HepG2 (cell line): Measurements from ENCODE around the gene SBDS. TPM values are rescaled to one million over a fixed set of nuclear protein-coding genes. Genes with fewer than 3 reads are reported as not detected.
A peak's percentile ranks its signal among the peaks of the same experiment; 100 is the strongest.
"Not testable (repeated sequence)": the region's sequence is repeated elsewhere in the genome, so short reads cannot be mapped to it uniquely, and the experiment has no call there.

Experiments
- ATAC-seq: fragments of 200-7000 bp; cut with Tn5 transposase; 3 replicates; pipeline ENCODE4 v1.9.1; 2020; ENCODE audit warnings: mild to moderate bottlenecking, moderate library complexity
- BruUV-seq: library from RNA; stranded (reverse); fragments of 400-500 nt; replicated peaks from 2 replicates; lab custom pipeline; 2021; lab: Mats Ljungman, UMichigan
- CTCF ChIA-PET: fragments of 300-600 bp; formaldehyde crosslinking; extraction: SDS; loops from one replicate; lab custom pipeline; 2021; ENCODE audit warnings: low total read pairs, inconsistent platforms, low intra/inter-chr PET ratio; lab: Yijun Ruan, JAX
- POLR2A ChIA-PET: fragments of 350-600 bp; sonication (Branson Sonifier 250); formaldehyde crosslinking; loops from one replicate; lab custom pipeline; 2020; ENCODE audit warnings: antibody characterized with exemption, inconsistent platforms; lab: Yijun Ruan, JAX
- DNase-seq: peaks from one replicate; pipeline ENCODE4 v3.0.0-alpha.2; 2015; ENCODE audit warnings: low spot score
- FAIRE-seq: peaks from 3 replicates; lab custom pipeline; 2011; peaks lifted over from hg19 to GRCh38; lab: Jason Lieb, UNC
- H2AFZ ChIP-seq: one replicate; pipeline ENCODE4 v1.6.1; 2011; ENCODE audit warnings: low read length, inconsistent platforms
- H3K27ac ChIP-seq: fragments of 300-600 bp; 3 replicates; pipeline ENCODE4 v1.8.0; 2011; ENCODE audit warnings: mixed run types, mild to moderate bottlenecking, mixed read lengths, low read length, inconsistent platforms; ENCODE audit not compliant: insufficient read depth; ENCODE audit errors: extremely low read length
- H3K27me3 ChIP-seq, 2 experiments: fragments of 200-600 bp in 1 of 2; 2 replicates in 1 of 2; 3 replicates in 1 of 2; pipeline versions ENCODE4 v1.6.0 to v1.8.0; 2011; ENCODE audit warnings: low read length in 2 of 2, mild to moderate bottlenecking in 2 of 2, moderate library complexity in 2 of 2, inconsistent platforms in 1 of 2; ENCODE audit not compliant: insufficient read depth in 2 of 2, control insufficient read depth in 1 of 2
- H3K36me3 ChIP-seq, 2 experiments: fragments of 200-600 bp in 1 of 2; replicated peaks in 1 of 2; 2 replicates in 1 of 2; 3 replicates in 1 of 2; pipeline versions ENCODE4 v1.5.1 to v1.8.0; 2011; ENCODE audit warnings: low read length in 2 of 2, inconsistent platforms in 1 of 2; ENCODE audit not compliant: insufficient read depth in 2 of 2, control insufficient read depth in 1 of 2
- H3K4me1 ChIP-seq: 2 replicates; pipeline ENCODE4 v1.5.1; 2012; ENCODE audit warnings: low read length, inconsistent platforms; ENCODE audit not compliant: insufficient read depth
- H3K4me2 ChIP-seq: 2 replicates; pipeline ENCODE4 v1.6.0; 2011; ENCODE audit warnings: low read depth, low read length, inconsistent platforms
- H3K4me3 ChIP-seq, 3 experiments: fragments of 200-600 bp in 1 of 3; sonication (generic), shearing (Covaris generic) in 1 of 3; replicated peaks in 1 of 3; 2 replicates each; pipeline ENCODE4 v1.5.1; 2011 to 2016; ENCODE audit warnings: low read length in 3 of 3, inconsistent platforms in 2 of 3, low read depth in 2 of 3, mild to moderate bottlenecking in 2 of 3, control low read depth in 1 of 3, mixed read lengths in 1 of 3; ENCODE audit not compliant: insufficient read depth in 1 of 3
- H3K79me2 ChIP-seq: one replicate; pipeline ENCODE4 v1.6.1; 2011; ENCODE audit warnings: low read length, inconsistent platforms; ENCODE audit not compliant: insufficient read depth
- H3K9ac ChIP-seq: 2 replicates; pipeline ENCODE4 v1.6.0; 2011; ENCODE audit warnings: mild to moderate bottlenecking, low read depth, low read length, inconsistent platforms; ENCODE audit not compliant: insufficient read depth
- H3K9me3 ChIP-seq: 2 replicates; pipeline ENCODE4 v1.5.1; 2012; ENCODE audit warnings: mild to moderate bottlenecking, low read length
- H4K20me1 ChIP-seq: 2 replicates; pipeline ENCODE4 v1.6.0; 2011; ENCODE audit warnings: inconsistent platforms, mild to moderate bottlenecking, low read length, moderate library complexity; ENCODE audit not compliant: insufficient read depth
- CTCF ChIP-seq: sonication (generic); formaldehyde crosslinking; IDR thresholded peaks from 2 replicates; pipeline ENCODE4 v1.5.0; 2020; ENCODE audit warnings: mild to moderate bottlenecking, missing genetic modification reagents, moderate library complexity
- STAG1 ChIP-seq: sonication (generic); formaldehyde crosslinking; IDR thresholded peaks from 2 replicates; pipeline ENCODE4 v1.4.0; 2020; ENCODE audit warnings: missing genetic modification reagents
- WGBS: methylation state at CpG from one replicate; pipeline ENCODE4 v1.1.6; 2017; ENCODE audit warnings: low lambda C conversion rate; 5-methylcytosine and 5-hydroxymethylcytosine counted together
- in situ Hi-C: cut with HindIII; loops from 2 replicates; pipeline ENCODE4 v1.10.0; 2017; ENCODE audit warnings: low pct_unique_long_range_greater_than_20kb; ENCODE audit not compliant: extremely low pct_ligation_motif_present
- intact Hi-C: fragments of 100-400 bp; cut with micrococcal nuclease; formaldehyde crosslinking; loops from one replicate; pipeline ENCODE4 v1.10.0; 2022; ENCODE audit not compliant: unreplicated experiment
- polyA plus RNA-seq, 8 experiments: library from polyadenylated mRNA; depleted of rRNA in 3 of 8; stranded (reverse) in 7 of 8; unstranded in 1 of 8; fragments of >200 nt; fragmentation: Illumina TruSeq in 4 of 8; extraction: Trizol in 4 of 8; gene quantifications; 2 replicates each; pipeline versions ENCODE4 v1.2.1 to v1.2.3, GENCODE V29; 2011 to 2016; ENCODE audit warnings: low read depth in 4 of 8, missing spikeins in 1 of 8, mixed read lengths in 1 of 8; ENCODE audit not compliant: insufficient read depth in 1 of 8
- total RNA-seq, 5 experiments: library from RNA; depleted of rRNA; stranded (reverse); fragments of >200 nt; fragmentation: Illumina TruSeq; extraction: Trizol; gene quantifications; 2 replicates each; pipeline ENCODE4 v1.2.3, GENCODE V29; 2016; ENCODE audit warnings: low read depth in 1 of 5

The SBDS gene
- total and polyA plus RNA-seq, 2 of the 13 experiments (the other 11 are each of a cell fraction or from before 2014, with no cell fraction given), result 39.1 to 79.3 TPM

GRCh38 chr7:67040832-67041231 lies 45.4 kb upstream of the SBDS start:
- ATAC-seq, CTCF ChIA-PET, DNase-seq, in situ Hi-C loops, H3K9me3 ChIP-seq, H3K4me1 ChIP-seq, BruUV-seq, H3K27me3 ChIP-seq, H3K4me3 ChIP-seq, H2AFZ ChIP-seq, H3K4me2 ChIP-seq, H3K79me2 ChIP-seq, H4K20me1 ChIP-seq, H3K27ac ChIP-seq, POLR2A ChIA-PET, intact Hi-C loops, H3K9ac ChIP-seq, H3K36me3 ChIP-seq: not testable (repeated sequence)
- WGBS, result 15% methylated on average over 2 of the region's 2 CpGs
- TF ChIP-seq CTCF, result 0 out of 2 replicates have a peak, but pooled peaks have one; percentile 3
- peak; percentile 33 for TF ChIP-seq STAG1 (CRISPR knock-in tag)
- FAIRE-seq, result peak; percentile 63

DNA sequence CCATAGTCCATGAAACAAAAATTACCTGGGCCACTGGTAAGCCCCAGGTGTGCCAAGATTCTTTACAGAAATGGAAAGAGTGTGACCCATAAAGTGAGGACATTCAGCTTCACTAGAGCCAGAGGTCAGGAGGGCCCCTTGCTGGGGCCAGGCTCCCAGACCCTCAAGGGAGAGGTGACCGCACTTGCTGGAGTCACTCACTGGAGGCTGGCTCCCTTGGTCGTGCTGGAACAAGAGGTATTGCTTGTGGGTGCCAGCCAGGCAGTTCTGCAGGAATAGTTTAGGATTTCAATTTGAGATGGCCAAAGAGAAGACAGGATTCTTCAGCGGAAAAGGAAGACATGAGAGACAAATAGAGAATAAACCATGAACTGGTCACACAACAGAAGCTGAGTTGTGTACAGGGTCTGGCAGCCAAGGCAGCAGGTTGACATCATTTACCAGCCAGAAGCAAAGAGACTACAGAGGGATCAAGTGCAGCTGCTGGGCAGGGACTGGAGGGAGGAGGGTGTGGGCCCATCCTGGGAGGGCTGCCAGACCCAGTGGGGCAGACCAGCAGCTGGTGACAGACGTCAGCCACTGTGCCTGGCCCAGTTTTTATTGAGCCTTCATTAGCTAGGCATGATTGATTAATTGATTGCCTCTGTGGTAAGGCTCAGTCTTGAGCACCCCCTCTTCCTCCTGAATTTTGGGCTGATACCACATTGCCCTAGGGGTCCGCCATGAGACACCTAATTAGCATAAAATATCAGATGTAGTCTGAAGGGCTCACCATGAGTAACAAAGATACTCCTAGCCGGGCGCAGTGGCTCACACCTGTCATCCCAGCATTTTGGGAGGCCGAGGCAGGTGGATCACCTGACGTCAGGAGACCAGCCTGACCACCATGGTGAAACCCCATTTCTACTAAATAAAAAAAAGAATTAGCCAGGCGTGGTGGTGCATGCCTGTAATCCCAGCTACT lies 41.3 kb upstream of the SBDS start:
- ATAC-seq, CTCF ChIA-PET, POLR2A ChIA-PET, H3K79me2 ChIP-seq, H2AFZ ChIP-seq, DNase-seq, H3K4me3 ChIP-seq, H3K4me2 ChIP-seq, intact Hi-C loops, H3K4me1 ChIP-seq, H4K20me1 ChIP-seq, BruUV-seq, H3K36me3 ChIP-seq, in situ Hi-C loops, H3K27me3 ChIP-seq, FAIRE-seq, H3K9me3 ChIP-seq, H3K27ac ChIP-seq, H3K9ac ChIP-seq: not testable (repeated sequence)
- WGBS, result over 99% methylated on average over 7 of the region's 10 CpGs
